SK-N-SH (cell line): Measurements from ENCODE around the gene CLDN7. TPM values are rescaled to one million over a fixed set of nuclear protein-coding genes. Genes with fewer than 3 reads are reported as not detected.

Source experiments
- CTCF ChIA-PET: fragments of 300-600, 350-600 bp; formaldehyde crosslinking; extraction: SDS; loops from one replicate; lab custom pipeline; 2021; lab: Yijun Ruan, JAX
- POLR2A ChIA-PET: fragments of 350-600 bp; sonication (Branson Sonifier 250); formaldehyde crosslinking; extraction: SDS; loops from one replicate; lab custom pipeline; 2020; ENCODE audit warnings: antibody characterized with exemption, inconsistent platforms; lab: Yijun Ruan, JAX
- DNase-seq: peaks from one replicate; pipeline ENCODE4 v3.0.0; 2012
- H2AFZ ChIP-seq: fragments of 200-600 bp; sonication (generic); 2 replicates; pipeline ENCODE4 v1.8.1; 2016; ENCODE audit warnings: antibody characterized with exemption, mild to moderate bottlenecking, low read depth
- H3F3A ChIP-seq: fragments of 200-600 bp; sonication (generic); replicated peaks from 2 replicates; pipeline ENCODE3; 2016; ENCODE audit warnings: antibody characterized with exemption, mild to moderate bottlenecking; ENCODE audit not compliant: insufficient read depth
- H3K27ac ChIP-seq, 2 experiments: fragments of 200-500 bp in 1 of 2; fragments of 200-600 bp in 1 of 2; sonication (Bioruptor generic) in 1 of 2; sonication (generic), shearing (Covaris generic) in 1 of 2; 2 replicates each; pipeline versions ENCODE4 v1.5.1 to v1.6.1; 2014 to 2016; ENCODE audit warnings: low read depth in 2 of 2, inconsistent platforms in 1 of 2, low read length in 1 of 2, mild to moderate bottlenecking in 1 of 2, mixed read lengths in 1 of 2
- H3K27me3 ChIP-seq: fragments of 200-600 bp; sonication (generic), shearing (Covaris generic); 2 replicates; pipeline ENCODE4 v1.6.1; 2016; ENCODE audit warnings: mixed run types; ENCODE audit not compliant: insufficient read depth
- H3K36me3 ChIP-seq, 2 experiments: fragments of 200-500 bp in 1 of 2; fragments of 200-600 bp in 1 of 2; sonication (Bioruptor generic) in 1 of 2; sonication (generic) in 1 of 2; replicated peaks in 1 of 2; 2 replicates each; pipeline versions ENCODE3 to v1.5.1; 2014 to 2016; ENCODE audit warnings: low read length in 1 of 2, mild to moderate bottlenecking in 1 of 2; ENCODE audit not compliant: insufficient read depth in 2 of 2, control insufficient read depth in 1 of 2
- H3K4me1 ChIP-seq, 2 experiments: fragments of 200-500 bp in 1 of 2; fragments of 200-600 bp in 1 of 2; sonication (Bioruptor generic) in 1 of 2; sonication (generic), shearing (Covaris generic) in 1 of 2; 2 replicates each; pipeline versions ENCODE4 v1.5.1 to v1.6.1; 2014 to 2016; ENCODE audit warnings: low read depth in 1 of 2, low read length in 1 of 2, mixed run types in 1 of 2; ENCODE audit not compliant: insufficient read depth in 2 of 2, control insufficient read depth in 1 of 2
- H3K4me2 ChIP-seq: fragments of 200-600 bp; sonication (generic), shearing (Covaris generic); 2 replicates; pipeline ENCODE4 v1.6.1; 2017; ENCODE audit warnings: mixed run types
- H3K4me3 ChIP-seq, 2 experiments: fragments of 200-500 bp in 1 of 2; fragments of 200-600 bp in 1 of 2; sonication (Bioruptor generic) in 1 of 2; sonication (generic), shearing (Covaris generic) in 1 of 2; 2 replicates each; pipeline versions ENCODE4 v1.5.1 to v1.8.1; 2014 to 2016; ENCODE audit warnings: low read depth in 2 of 2, inconsistent platforms in 1 of 2, low read length in 1 of 2, mild to moderate bottlenecking in 1 of 2, mixed read lengths in 1 of 2, moderate library complexity in 1 of 2
- H3K79me2 ChIP-seq: fragments of 200-600 bp; sonication (generic); 2 replicates; pipeline ENCODE4 v1.8.1; 2017; ENCODE audit warnings: mild to moderate bottlenecking; ENCODE audit not compliant: insufficient read depth
- H3K9ac ChIP-seq: fragments of 200-600 bp; sonication (generic); 2 replicates; pipeline ENCODE4 v1.6.1; 2017; ENCODE audit warnings: mixed run types
- H3K9me2 ChIP-seq: fragments of 200-600 bp; sonication (generic); 2 replicates; pipeline ENCODE4 v1.6.1; 2017; ENCODE audit warnings: mixed run types
- H3K9me3 ChIP-seq: fragments of 200-600 bp; sonication (generic); 2 replicates; pipeline ENCODE4 v1.6.1; 2017; ENCODE audit warnings: mixed run types, mild to moderate bottlenecking, moderate library complexity
- H4K20me1 ChIP-seq: fragments of 200-600 bp; sonication (generic); 2 replicates; pipeline ENCODE4 v1.6.1; 2017; ENCODE audit warnings: mild to moderate bottlenecking, mixed run types; ENCODE audit not compliant: insufficient read depth
- ELF1 ChIP-seq: IDR thresholded peaks from 2 replicates; pipeline ENCODE4 v1.4.0; 2012
- EP300 ChIP-seq, 2 experiments: IDR thresholded peaks; 2 replicates each; pipeline versions ENCODE4 v1.4.0 to v1.6.1; 2012; ENCODE audit warnings: borderline replicate concordance in 1 of 2, low read depth in 1 of 2, low read length in 1 of 2
- EZH2phosphoT487 ChIP-seq: fragments of 200-600 bp; sonication (generic); IDR thresholded peaks from 2 replicates; pipeline ENCODE4 v1.6.1; 2017; ENCODE audit warnings: low read depth, mixed run types, mild to moderate bottlenecking, antibody characterized with exemption, moderate library complexity, borderline replicate concordance
- FOXJ3 ChIP-seq: sonication (generic); formaldehyde crosslinking; IDR thresholded peaks from 2 replicates; pipeline ENCODE4 v1.5.1; 2020; ENCODE audit warnings: mild to moderate bottlenecking, missing genetic modification reagents
- JUND ChIP-seq: IDR thresholded peaks from 2 replicates; pipeline ENCODE4 v1.4.0; 2012
- PBX3 ChIP-seq: IDR thresholded peaks from 2 replicates; pipeline ENCODE4; 2012
- REST ChIP-seq: IDR thresholded peaks from 2 replicates; pipeline ENCODE4 v1.6.1; 2012; ENCODE audit warnings: mild to moderate bottlenecking, low read depth, low read length, moderate library complexity
- TAF1 ChIP-seq: IDR thresholded peaks from 2 replicates; pipeline ENCODE4 v1.6.1; 2012; ENCODE audit warnings: low read depth, mild to moderate bottlenecking, low read length, moderate library complexity, borderline replicate concordance
- TCF12 ChIP-seq: IDR thresholded peaks from 2 replicates; pipeline ENCODE4 v1.4.0; 2012
- TEAD4 ChIP-seq: IDR thresholded peaks from 2 replicates; pipeline ENCODE4 v1.4.0; 2012; ENCODE audit warnings: mild to moderate bottlenecking, borderline replicate concordance; ENCODE audit not compliant: insufficient read depth
- USF1 ChIP-seq: IDR thresholded peaks from 2 replicates; pipeline ENCODE4 v1.4.0; 2012; ENCODE audit warnings: low read depth, borderline replicate concordance
- YY1 ChIP-seq: IDR thresholded peaks from 2 replicates; pipeline ENCODE4 v1.4.0; 2012; ENCODE audit warnings: low read depth, mild to moderate bottlenecking
- WGBS: methylation state at CpG from one replicate; pipeline ENCODE4 v1.1.6; 2017; ENCODE audit warnings: low lambda C conversion rate; 5-methylcytosine and 5-hydroxymethylcytosine counted together
- polyA plus RNA-seq, 3 experiments: library from polyadenylated mRNA; depleted of rRNA; stranded (reverse); fragments of >200 nt; gene quantifications; 2 replicates each; pipeline ENCODE4 v1.2.3, GENCODE V29; 2012

The CLDN7 gene
- polyA plus RNA-seq, 1 of the 3 experiments (the other 2 are of a cell fraction) = 5.0 TPM

GRCh38 chr17:7259555-7259889 lies 2.8 kb downstream of the CLDN7 start:
- H3K9me3 ChIP-seq = no peaks in the 10 kb centered on the region
- ChIA-PET CTCF (interaction anchor here (0.9 to 1.9 kb wide), 4 partner anchors 21 to 42 kb away, joined by 3 to 13 read pairs (median 4); no protein-coding TSS in a partner anchor), POLR2A (no interaction called here)
- 98% methylated on average over 6 of the region's 6 CpGs for WGBS
- no peak for DNase-seq
- no peak for TF ChIP-seq USF1
- TF ChIP-seq JUND = no peak
- no peak overlapping the region for H3K4me2 ChIP-seq
- no peak overlapping the region for H2AFZ ChIP-seq
- peaks cover 12 to 27% of the 10 kb centered on the region in 2 experiments for H3K36me3 ChIP-seq
- H3K79me2 ChIP-seq = no peaks in the 10 kb centered on the region; the same call in 1 of the 2 replicates
- H3K27me3 ChIP-seq = no peaks in the 10 kb centered on the region
- H3K9me2 ChIP-seq = no peaks in the 10 kb centered on the region
- no peak overlapping the region for H3K27ac ChIP-seq
- peaks cover 28% of the 10 kb centered on the region for H3F3A ChIP-seq
- no peak overlapping the region for H3K9ac ChIP-seq
- peaks cover 0 to 3% of the 10 kb centered on the region in 2 experiments; a peak in 2 of 4 replicates for H3K4me1 ChIP-seq
- H4K20me1 ChIP-seq = no peaks in the 10 kb centered on the region
- H3K4me3 ChIP-seq = no peak overlapping the region

GRCh38 chr17:7258731-7259554 lies 3.3 kb downstream of the CLDN7 start:
- Histone ChIP-seq H3K36me3 (peaks cover 13 to 33% of the 10 kb centered on the region in 2 experiments), H4K20me1 (no peaks in the 10 kb centered on the region), H2AFZ (no peak overlapping the region), H3K4me2 (no peak overlapping the region), H3K9me2 (no peaks in the 10 kb centered on the region), H3F3A (peaks cover 22% of the 10 kb centered on the region), H3K79me2 (peaks cover 2% of the 10 kb centered on the region; the same call in 1 of the 2 replicates), H3K9me3 (no peaks in the 10 kb centered on the region), H3K27ac (no peak overlapping the region), H3K27me3 (no peaks in the 10 kb centered on the region), H3K9ac (no peak overlapping the region), H3K4me1 (no peaks in the 10 kb centered on the region; a peak in 1 of 4 replicates), H3K4me3 (no peak overlapping the region)
- ChIA-PET POLR2A (no interaction called here), CTCF (interaction anchor here (0.9 to 1.9 kb wide), 4 partner anchors 22 to 42 kb away, joined by 3 to 13 read pairs (median 4); no protein-coding TSS in a partner anchor)
- WGBS = 94% methylated on average over 7 of the region's 7 CpGs
- no peak for DNase-seq
- no peak for TF ChIP-seq EP300 (IDR thresholded peaks at IDR 0.05; ENCODE audit: borderline replicate concordance in 1 of 2, low read depth in 1 of 2, low read length in 1 of 2)

- no peak for DNase-seq
- no peaks in the 10 kb centered on the region for H3K9me2 ChIP-seq
- no peak overlapping the region for H3K9ac ChIP-seq
- no peaks in the 10 kb centered on the region for H3K9me3 ChIP-seq
- H3K79me2 ChIP-seq = peaks cover 17% of the 10 kb centered on the region
- no peak overlapping the region for H3K4me3 ChIP-seq
- POLR2A ChIA-PET = no interaction called here
- peaks cover 3 to 4% of the 10 kb centered on the region in 2 experiments; a peak in 3 of 4 replicates for H3K4me1 ChIP-seq
- no peak overlapping the region for H3K4me2 ChIP-seq
- peaks cover 13 to 33% of the 10 kb centered on the region in 2 experiments for H3K36me3 ChIP-seq
- H3F3A ChIP-seq = peaks cover 29% of the 10 kb centered on the region
- CTCF ChIA-PET = interaction anchor here (1.1 to 2.7 kb wide), 3 partner anchors 23 to 40 kb away, joined by 3 to 14 read pairs (median 5); partner anchors contain the start of genes ACADVL and DLG4
- H3K27ac ChIP-seq = no peak overlapping the region
- H2AFZ ChIP-seq = no peak overlapping the region
- 95% methylated on average over 8 of the region's 8 CpGs for WGBS
- no peaks in the 10 kb centered on the region for H3K27me3 ChIP-seq
- H4K20me1 ChIP-seq = no peaks in the 10 kb centered on the region
- TF ChIP-seq EZH2phosphoT487 = no peak
- TF ChIP-seq TEAD4 = no peak
- TF ChIP-seq PBX3 = no peak
- no peak for TF ChIP-seq YY1
- TF ChIP-seq TCF12 = no peak
- no peak for TF ChIP-seq REST
- TF ChIP-seq FOXJ3 (CRISPR knock-in tag) = no peak
- no peak for TF ChIP-seq TAF1
- TF ChIP-seq USF1 = no peak
- no peak for TF ChIP-seq ELF1
Measured at GRCh38 chr17:7256766-7257456, 5.4 kb downstream of the CLDN7 start.
